Activated CD4-positive, alpha-beta T cell treated with anti-CD3 and anti-CD28 coated beads for 36 hours (primary cell): ENCODE data around the gene PTPN9. TPM values are rescaled to one million over a fixed set of nuclear protein-coding genes. Genes with fewer than 3 reads are reported as not detected.

Experiments used
- ATAC-seq: fragments of 200-7000 bp; cut with Tn5 transposase; one replicate; pipeline ENCODE4 v1.10.0; 2021; ENCODE audit warnings: mild to moderate bottlenecking, moderate library complexity
- CTCF ChIA-PET: fragments of 350-600 bp; sonication (Branson Sonifier 250); formaldehyde crosslinking; loops from one replicate; lab custom pipeline; 2021; ENCODE audit warnings: antibody characterized with exemption; lab: Charles Lee
- POLR2A ChIA-PET: fragments of 350-600 bp; sonication (Branson Sonifier 250); formaldehyde crosslinking; loops from one replicate; lab custom pipeline; 2021; ENCODE audit warnings: antibody characterized with exemption, inconsistent platforms; lab: Charles Lee
- DNase-seq: peaks from one replicate; pipeline ENCODE4 v3.0.0-alpha.2; 2020
- H3K27ac Mint-ChIP-seq: one replicate; pipeline ENCODE4 v1.8.0; 2021; ENCODE audit warnings: mixed read lengths
- H3K27me3 Mint-ChIP-seq: one replicate; pipeline ENCODE4 v1.8.0; 2021; ENCODE audit warnings: mixed read lengths
- H3K36me3 Mint-ChIP-seq: one replicate; pipeline ENCODE4 v1.8.0; 2021; ENCODE audit warnings: low read depth, mixed read lengths
- H3K4me1 Mint-ChIP-seq: one replicate; pipeline ENCODE4 v1.8.0; 2021; ENCODE audit warnings: mixed read lengths
- H3K4me3 Mint-ChIP-seq: one replicate; pipeline ENCODE4 v1.8.0; 2021; ENCODE audit warnings: mild to moderate bottlenecking, moderate library complexity, mixed read lengths
- H3K9me3 Mint-ChIP-seq: one replicate; pipeline ENCODE4 v1.8.0; 2021; ENCODE audit warnings: low read depth, mixed read lengths
- intact Hi-C, 2 experiments: fragments of 100-400 bp; cut with DNase I in 1 of 2; cut with micrococcal nuclease in 1 of 2; formaldehyde crosslinking; loops; one replicate each; pipeline versions ENCODE4 v1.14.2 to v1.15.1; 2022 to 2024; cut with DNase I, micrococcal nuclease
- total RNA-seq, 2 experiments: library from RNA; stranded (reverse); gene quantifications; one replicate each; pipeline ENCODE4 v1.2.3, GENCODE V29; 2021

Gene PTPN9
- total RNA-seq, 2 experiments from 2014 or later = 15.0 to 16.5 TPM

- no peak overlapping the region for H3K4me3 Mint-ChIP-seq
- DNase-seq = no peak
- peaks cover 28% of the 10 kb centered on the region for H3K4me1 Mint-ChIP-seq
- peaks cover 42% of the 10 kb centered on the region for H3K36me3 Mint-ChIP-seq
- peak overlapping the region; percentile 66 for H3K27ac Mint-ChIP-seq
- no peaks in the 10 kb centered on the region for H3K27me3 Mint-ChIP-seq
- CTCF ChIA-PET = interaction anchor here (0.8 to 1.6 kb wide), 2 partner anchors 15 to 48 kb away, joined by 3 to 4 read pairs; partner anchors contain the start of gene MAN2C1
- intact Hi-C loops = no loop called here
- ATAC-seq = peak; percentile 55
- no peaks in the 10 kb centered on the region for H3K9me3 Mint-ChIP-seq
- POLR2A ChIA-PET = no interaction called here
Measured at GRCh38 chr15:75416584-75416983, 162.5 kb downstream of the PTPN9 start.

Other genes starting within 250 kb of the PTPN9 start
- gene COMMD4, start 243.3 kb downstream of the PTPN9 start, total RNA-seq = 10 to 100 TPM; 47.1 to 67.8 TPM
- gene NEIL1, start 232.3 kb downstream of the PTPN9 start, total RNA-seq = 1 to 10 TPM; 6.5 to 6.9 TPM
- 100 to 1,000 TPM; 119 to 181 TPM for gene MAN2C1, start 210.7 kb downstream of the PTPN9 start, total RNA-seq
- 10 to 100 TPM; 87.4 to 92.0 TPM for gene SIN3A, start 127.6 kb downstream of the PTPN9 start, total RNA-seq
- 10 to 100 TPM; 37.4 to 40.3 TPM for gene SNUPN, start 46.4 kb upstream of the PTPN9 start, total RNA-seq
- 10 to 100 TPM; 80.3 to 87.5 TPM for gene IMP3, start 60.9 kb upstream of the PTPN9 start, total RNA-seq
- 1 to 10 TPM; 2.2 to 2.4 TPM for gene SNX33, start 68.6 kb upstream of the PTPN9 start, total RNA-seq
- gene CSPG4, start 133.5 kb upstream of the PTPN9 start, total RNA-seq = not detected